Midbrain (tissue), 1 donor: ENCODE data around the gene NEU4.

Experiments used
- DNase-seq: peaks from one replicate; lab custom pipeline; 2025; lab: John Stamatoyannopoulos, UW

Gene NEU4

DNA sequence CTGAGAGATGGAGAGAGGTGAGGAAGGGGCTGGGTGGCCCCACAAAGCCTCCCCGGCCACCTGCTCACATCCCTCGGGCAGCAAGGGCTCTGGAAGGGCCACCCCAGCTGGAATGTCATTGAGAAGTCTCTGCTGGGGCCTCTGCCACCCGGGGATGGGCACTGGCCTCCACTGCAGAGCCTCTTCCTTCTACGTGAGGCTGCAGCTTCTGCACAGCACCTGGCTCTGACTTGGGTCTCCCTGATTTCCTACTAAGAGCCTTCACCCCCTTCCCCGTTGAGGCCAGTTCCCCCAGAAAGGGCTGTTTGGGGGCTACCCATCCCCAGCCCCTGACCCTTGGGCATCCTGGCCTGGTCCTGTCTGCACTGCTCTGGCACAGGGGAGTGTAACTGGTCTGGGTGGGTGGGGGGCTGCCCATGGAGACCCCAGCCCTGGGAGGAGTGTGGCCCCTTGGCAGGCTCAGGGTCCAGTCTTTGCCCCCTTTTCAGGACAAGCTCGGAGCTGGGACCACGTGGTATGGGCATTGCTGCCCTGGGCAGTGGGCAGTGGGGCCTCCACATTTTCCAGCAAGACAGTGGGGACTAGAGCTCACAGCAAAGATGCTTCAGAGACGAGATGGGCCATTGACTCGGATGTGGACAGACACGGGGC is 44.1 kb downstream of the NEU4 start:
- DNase-seq: no peak

DNA sequence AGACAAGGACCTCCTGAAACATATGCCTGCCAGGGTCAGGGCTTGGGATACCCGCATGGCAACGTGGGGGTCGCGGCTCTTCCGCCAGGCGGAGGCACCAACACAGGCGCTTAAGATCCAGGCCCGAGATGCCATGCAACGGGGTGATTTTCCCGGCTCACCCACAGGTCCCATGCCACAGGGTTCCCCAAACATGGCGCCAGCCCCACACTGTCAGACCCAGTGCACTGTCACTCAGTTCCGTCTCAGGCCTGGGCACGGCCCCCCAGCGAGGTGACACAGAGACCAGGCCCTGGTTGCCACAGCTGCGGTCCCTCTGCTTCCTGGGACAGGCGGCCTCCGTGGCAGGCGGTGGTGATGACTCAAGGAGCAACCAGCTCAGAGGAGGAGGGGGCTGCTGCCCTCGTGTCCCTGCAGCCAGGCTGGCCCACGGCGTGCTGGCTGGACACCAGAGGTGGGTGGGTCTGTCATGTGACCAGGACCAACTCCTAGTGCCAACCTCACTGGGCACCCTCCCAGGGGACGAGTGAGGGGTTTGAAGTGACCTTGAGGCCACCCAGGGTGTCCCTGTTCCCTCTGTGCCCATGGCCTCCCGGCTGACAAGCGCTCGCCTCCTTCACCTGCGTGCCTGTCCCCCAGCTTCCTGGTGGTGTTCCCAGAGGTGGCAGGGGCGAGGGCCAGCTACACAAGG is 44.8 kb downstream of the NEU4 start:
- no peak for DNase-seq

DNA sequence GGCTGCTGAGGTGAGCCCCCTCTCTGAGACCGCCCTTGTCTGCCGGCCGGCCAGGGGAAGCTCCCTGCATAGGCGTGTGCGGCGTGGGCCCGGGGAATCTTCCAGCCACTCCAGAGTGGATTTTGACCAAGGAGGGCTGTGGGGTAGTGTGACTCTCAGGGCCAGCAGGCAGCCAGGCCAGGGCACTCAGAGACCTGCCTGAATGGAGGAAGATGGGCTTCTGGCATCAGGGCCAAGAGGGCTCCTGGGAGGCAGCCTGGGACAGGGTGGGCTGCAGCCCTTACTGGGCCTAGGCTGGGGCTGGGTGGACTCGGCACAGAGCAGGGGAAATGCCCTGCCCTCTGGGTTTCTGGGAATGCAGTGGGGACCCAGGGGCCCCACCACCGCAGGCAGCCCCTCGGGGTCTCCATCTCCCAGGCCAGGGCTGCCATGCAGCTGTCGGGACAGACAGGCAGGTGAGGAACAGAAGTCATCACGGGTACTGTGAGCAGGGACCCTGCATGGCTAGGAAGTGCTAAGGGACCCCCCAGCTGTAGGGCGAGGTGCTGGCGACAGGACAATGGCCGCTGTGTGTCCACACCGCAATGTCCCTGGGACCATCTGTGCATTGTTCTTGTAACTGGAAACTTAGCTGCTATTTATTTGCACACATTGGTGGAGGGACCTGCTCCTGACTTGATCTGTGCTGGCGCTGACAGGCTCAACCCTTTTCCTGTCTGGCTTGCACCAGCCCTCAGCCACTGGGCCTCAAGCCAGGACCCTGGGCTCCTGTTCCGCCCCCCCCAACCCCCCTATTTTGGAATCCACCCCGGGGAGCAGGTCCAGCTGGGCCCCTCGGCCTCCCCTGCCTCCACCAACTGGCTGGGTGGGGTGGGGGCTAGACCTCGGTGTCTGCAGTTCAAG is 45.6 kb downstream of the NEU4 start:
- no peak for DNase-seq

DNA sequence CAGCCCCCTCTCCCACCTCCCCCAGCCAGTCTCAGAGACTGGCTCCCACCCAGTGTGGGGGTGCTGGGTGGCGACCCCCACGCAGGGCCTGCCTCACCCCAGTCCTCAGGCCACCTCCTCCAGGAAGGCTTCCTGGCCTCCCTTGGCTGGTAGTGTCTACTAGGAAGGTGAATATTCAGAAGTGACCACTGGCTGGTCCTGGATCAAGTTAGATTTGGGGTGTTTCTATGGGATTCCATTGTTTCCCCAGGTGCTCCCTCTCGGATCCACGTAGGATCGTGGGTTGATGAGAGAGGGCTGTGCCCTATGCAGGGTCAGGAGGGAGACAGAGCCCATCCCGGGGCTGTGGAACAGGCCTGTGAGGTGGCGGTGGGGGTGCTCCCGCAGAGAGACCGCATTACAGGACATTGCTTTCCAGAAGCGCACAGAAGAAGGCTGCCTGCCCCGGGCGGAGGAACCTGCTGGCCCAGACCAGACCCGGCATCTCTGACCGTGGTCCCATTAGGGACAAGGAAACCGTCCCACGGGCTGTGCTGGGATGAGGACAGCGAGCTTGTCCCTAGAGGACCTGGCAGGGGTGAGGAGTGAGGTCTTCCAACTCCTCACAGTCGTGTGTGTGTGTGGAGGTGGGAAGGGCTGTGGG is 46.4 kb downstream of the NEU4 start:
- no peak for DNase-seq

DNA sequence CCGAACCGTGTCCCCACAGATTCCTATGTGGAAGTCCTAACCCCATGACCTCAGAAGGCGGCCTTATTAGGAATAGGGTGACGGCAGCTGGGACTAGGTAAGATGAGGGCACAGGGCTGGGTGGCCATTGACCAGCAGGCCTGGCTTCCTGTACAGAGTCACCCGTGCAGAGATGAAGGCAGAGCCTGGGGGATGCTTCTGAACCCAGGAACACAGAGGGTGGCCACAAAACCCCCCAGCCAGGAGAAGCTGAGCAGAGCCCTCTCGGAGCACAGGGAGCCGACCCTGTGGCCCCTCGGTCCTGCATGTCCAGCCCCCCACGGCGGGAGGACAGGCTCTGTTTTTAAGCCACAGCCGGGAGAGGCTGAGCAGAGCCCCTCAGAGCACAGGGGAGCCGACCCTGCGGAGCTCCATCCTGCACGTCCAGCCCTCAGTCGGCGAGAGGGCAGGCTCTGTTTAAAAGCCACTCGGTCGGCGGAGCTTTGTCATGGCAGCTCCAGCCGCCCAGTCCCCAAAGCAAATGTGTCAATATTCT is 47.0 kb downstream of the NEU4 start:
- no peak for DNase-seq

DNA sequence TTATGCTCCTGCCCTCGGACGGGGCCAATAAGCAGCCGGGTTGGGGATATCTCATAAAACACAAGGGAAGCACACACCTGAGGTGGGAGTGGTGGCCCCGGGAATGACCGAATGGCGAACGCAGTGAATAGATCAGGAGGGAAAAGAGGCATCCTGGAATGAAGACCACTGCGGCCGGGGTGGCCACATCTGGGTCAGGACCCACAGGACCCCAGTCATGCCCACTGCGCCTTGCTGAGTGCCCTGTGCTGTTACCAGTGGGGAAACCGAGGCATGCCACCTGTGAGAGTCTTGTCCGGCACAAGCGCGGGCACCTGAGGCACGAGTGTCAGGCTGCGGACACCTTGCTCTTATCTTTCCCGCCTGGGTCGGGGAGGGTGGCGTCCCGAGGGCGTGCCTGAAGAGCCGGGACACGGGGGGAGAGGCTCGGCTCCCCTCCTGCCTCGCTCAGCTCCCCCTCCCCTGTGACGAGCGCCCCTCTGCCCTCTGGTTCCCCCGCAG is 48.1 kb downstream of the NEU4 start:
- DNase-seq: no peak

DNA sequence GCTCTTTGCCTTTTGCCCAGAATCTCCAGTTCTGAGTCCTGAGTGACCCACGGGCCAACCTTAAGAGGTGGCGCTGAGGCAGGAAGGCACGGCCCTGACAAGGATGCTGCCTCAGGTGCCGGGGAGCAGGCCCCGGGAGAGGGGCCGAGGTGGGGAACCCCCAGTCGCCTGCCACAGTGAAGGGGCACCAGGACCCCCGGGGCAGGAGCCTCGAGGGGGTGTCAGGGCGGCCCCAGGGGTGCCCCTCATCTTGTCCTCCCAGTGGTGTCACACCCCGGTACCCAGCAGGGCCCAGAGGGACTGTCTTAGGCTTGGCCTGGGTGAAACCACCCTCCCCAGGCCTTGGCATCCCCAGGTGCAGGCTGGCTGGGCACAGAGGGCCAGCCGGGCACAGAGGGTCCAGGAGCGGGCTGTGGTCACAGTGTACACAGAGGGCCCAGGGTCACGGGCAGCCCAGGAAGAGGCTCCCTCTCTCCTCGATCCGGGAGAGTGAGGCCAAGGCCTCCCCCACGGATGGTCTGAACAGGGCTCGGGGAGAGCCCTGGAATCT is 48.7 kb downstream of the NEU4 start:
- DNase-seq: no peak

DNA sequence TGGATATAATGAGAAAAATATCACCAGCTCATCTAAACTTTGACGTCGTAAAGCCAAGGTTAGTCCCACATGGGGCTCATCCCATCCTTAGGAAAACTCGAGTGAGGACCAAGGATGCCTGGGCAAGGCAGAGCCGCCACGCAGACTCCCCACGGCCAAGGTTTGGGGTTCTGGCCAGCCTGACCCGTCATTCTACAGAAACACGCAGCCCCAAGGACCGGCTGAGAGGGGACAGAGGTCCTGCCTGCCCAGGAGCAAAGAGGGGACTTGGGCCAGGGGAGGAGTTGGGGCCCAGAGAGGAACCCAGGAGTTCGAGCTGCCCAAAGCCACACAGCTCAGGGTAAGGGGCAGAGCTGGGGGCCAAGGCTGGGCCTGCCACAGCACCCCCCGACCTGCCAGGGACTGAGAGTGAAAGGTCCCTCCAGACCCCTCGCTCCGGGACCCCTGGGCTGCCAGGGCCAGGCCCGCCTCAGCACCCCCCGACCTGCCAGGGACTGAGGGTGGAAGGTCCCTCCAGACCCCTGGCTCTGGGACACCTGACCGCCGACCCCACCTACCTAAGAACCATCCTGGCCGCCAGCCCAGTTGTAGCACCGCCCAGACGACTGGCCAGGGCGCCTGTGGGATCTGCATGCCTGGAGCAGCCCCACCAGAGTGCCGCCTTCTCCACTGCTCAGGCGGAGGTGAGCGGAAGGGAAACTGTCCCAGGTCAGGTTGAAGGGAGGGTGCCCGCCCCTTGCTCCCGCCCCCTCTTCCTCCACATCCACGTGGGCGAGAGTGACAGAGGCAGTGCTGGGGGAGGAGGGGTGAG is 49.4 kb downstream of the NEU4 start, which contains the start of gene PDCD1:
Gene PDCD1 (minus strand): TSS at position 689 of the 811 bp plus-strand sequence. CDS start 56 bp downstream, at position 633.
- DNase-seq: no peak

DNA sequence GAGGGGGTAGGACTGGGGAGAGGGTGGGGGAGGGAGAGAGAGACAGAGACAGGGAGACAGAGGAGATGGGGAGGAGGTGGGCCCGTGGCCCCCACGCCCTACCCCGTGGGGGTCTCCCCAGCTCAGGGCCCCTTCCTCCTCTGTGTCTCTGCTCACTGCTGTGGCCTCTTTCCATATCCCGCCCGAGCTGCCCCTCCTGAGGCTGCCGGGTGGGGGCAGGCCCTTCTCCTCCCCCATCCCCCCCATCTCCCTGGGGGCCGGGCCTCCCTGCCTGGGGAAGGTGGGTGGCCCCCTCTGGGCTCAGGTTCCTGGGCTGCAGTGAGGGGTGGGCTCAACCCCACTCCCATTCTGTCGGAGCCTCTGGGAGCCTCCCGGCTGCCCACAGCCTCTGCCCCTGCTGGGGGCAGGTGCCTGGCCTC is 50.0 kb downstream of the NEU4 start:
- no peak for DNase-seq

DNA sequence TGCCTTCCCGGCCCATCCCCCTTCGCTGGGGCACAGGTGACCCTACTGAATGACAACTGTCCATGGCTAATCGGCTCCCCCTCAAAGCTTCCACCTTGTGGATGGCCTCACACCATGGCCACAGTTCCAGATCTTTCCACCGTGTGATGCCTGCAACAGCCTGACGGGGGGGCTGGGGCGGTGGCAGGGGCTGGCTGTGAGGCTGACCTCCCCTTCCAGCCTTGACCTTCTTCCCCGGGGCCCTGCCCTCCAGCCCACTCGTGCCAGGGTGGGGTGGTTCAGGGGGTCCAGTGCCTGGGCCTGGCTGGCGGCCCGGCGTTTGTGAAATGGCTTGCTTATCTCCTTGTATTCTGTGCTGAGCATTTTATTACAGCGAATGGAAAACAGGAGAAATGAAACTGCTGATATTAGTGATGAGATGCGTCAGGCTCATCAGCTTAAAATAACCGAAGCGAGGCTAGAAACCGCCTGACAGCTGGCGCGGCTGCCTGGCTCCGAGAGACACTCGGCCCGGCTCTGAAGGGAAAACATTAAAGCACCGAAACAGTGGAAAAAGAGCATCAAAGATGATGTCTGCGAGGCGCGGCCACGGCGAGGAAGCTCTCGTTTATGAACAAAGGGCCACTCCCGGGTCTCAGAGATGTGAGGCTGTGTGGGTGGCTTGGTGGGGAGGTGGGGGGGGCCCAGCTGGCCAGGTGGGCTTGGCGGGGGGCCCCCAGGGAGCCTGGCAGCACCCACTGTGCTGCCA is 50.6 kb downstream of the NEU4 start:
- peak; percentile 20 for DNase-seq

DNA sequence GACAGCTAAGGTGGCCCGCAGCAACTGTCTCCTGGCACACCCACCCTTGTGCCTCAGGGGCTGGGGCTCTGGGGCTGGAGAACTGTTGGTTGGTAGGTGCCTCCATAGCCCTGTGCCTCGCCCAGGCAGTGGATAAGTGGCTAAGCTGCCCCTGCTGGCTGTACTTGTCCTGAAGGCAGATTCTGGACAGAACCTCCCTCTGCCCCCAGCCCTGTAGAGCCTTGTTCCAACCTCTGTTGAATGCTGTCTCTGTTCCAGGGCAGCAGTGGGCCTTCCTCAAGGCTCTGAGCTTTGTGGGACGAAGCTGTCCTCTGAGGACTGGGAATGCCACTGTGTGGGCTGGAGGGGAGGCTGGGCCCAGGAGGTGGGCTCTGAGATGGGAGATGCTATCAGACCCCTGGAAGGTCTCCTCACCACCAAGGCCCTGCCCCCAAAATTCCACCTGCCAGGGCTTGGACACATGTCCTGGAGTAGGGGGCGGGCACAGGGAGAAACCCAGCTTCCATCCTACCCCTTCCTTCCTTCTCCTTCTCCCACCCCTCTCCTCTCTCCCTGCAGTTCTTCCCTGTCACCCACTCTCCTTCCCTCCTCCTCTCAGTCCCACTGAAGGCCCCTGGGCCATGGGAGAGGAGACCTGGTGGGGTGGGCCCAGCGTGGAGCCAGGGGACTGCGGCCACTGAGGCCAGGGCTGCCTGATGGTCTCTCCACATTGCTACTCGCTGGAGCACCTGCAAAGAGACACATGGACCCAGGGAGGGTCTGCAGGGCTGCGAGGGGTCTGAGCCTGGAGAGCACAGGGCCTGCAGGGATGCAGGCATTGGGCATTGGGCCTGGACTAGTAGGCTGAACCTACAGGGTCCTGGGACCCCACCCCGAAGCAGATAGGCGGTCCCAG is 51.4 kb downstream of the NEU4 start:
- no peak for DNase-seq

DNA sequence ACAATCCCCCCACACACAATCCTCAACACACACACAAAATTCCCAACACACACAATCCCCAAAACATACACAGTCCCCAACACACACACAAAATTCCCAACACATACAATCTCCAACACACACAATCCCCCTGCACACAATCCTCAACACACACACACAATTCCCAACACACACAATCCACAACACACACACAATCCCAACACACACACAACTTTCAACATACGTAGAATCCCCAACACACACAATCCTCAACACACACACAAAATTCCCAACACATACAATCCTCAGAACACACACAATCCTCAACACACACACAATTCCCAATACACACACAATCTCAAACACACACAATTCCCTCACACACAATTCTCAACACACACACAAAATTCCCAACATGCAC is 52.3 kb downstream of the NEU4 start:
- no peak for DNase-seq

DNA sequence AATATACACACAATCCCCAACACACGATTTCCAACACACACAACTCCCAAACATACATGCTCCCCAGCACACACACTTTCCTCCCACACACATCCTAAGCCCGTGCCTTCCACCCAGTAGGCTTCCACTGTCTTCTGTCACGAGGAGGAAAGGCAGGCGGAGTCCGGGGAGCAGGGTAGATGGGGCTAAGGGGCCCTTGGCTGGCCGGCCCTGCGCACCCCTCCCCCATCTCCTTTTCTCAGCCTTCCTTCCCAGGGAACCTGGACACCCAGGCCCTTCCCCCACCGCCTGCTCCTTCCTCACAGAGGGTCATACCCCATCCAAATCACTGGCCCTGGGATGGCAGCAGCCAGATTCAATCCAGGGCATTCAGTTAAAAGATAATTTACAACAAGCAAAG is 53.1 kb downstream of the NEU4 start:
- DNase-seq: no peak

DNA sequence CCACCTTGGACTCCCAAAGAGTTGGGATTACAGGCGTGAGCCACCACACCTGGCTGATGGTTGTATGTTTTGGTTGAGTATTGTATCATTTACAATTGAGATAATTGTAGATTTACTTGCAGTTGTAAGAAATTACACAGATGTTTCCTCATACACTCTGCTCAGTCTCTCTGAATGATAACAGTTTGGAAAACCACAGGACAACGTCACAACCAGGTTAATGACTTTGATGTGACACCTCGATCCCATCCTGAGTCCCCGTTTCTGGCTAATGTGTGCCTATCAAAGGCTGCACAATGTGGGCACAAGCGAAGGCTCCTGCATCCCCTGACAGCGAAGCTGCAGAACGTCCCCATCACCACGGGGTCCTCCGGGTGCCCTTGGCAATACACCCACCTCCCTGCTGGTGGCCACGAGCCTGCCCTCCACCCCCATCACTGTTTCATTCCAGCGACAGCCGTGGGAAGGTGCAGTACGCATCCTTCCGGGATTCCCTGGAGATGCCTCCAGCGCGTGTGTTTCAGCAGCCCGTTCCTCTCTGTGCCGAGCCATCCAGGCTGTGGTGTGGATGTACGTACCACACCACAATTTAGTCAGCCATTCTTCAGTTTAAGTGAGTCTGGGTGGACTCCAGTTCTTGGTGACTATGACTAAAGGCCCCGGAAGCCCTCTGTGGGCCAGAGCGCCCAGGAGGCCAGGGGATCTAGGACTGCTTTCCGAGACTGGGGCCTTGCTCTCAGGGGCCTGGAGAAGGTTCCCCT is 54.0 kb downstream of the NEU4 start:
- no peak for DNase-seq

DNA sequence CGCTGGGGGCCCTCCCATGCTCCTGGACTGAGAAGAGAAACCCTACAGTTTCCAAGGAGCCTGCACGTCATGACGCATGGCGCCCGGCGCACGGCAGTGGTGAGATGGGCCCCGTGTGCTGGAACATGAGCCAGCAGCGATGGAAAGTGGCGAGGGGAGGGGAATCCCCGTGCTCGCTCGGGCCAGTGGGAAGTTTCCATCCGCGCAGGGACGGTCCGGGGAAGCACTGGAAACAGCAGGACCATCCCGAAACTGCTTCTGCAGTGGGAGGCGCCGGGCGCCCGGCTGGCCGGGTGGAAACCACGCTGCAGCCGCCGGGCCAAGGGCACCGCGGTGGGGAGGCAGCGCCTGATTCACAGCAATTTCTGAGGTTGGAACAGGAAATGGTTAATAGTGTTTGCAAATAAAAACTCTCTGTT is 54.6 kb downstream of the NEU4 start:
- DNase-seq: no peak

DNA sequence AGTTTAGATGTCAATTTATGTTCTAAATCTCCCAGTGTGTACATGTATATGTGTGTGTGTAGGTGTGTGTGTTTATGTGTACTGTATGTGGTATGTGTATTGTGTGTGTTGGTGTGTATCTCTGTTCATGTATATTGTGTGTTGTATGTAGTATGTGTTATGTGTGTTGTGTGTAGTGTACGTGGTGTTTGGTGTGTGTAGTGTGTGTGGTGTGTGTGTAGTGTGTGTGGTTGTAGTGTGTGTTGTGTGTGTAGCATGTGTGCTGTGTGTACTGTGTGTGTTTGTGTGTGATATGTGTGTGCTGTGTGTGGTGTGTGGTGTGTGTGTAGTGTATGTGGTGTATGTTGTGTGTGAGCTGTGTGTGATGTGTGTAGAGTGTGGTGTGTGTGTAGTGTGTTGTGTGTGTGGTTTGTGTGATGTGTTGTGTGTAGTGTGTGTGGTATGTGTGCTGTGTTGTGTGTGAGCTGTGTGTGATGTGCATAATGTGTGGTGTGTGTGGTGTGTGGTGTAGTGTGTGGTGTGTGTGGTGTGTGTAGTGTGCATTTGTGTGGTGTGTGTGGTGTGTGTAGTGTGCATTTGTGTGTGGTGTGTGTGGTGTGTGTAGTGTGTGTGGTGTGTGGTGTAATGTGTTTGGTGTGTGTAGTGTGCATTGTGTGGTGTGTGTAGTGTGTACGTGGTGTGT is 55.3 kb downstream of the NEU4 start:
- DNase-seq: no peak

DNA sequence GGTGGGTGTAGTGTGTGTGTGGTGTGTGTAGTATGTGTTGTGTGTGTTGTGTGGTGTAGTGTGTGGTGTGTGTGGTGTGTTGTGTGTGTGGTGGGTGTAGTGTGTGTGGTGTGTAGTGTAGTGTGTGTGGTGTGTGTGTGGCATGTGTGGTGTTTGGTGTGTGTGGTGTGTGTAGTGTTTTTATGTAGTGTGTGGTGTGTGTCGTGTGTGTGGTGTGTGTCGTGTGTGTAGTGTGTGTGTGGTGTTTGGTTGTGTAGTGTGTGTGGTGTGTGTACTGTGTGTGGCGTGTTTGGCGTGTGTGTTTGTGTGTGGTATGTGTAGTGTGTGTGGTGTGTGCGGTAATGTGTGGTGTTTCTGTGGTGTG is 55.8 kb downstream of the NEU4 start:
- DNase-seq: no peak
